GM12801 (cell line): Measurements from ENCODE around the gene ARHGEF7.

ENCODE experiments used
- CTCF ChIP-seq: IDR thresholded peaks from one replicate; pipeline ENCODE4 v1.5.1; 2011; ENCODE audit warnings: control low read depth; ENCODE audit not compliant: insufficient read length; ENCODE audit errors: extremely low read depth

ARHGEF7 gene

GRCh38 chr13:111298214-111298975, 183.3 kb downstream of the ARHGEF7 start:
- no peak for TF ChIP-seq CTCF

GRCh38 chr13:111302045-111302726, 187.1 kb downstream of the ARHGEF7 start:
- TF ChIP-seq CTCF, result no peak

- no peak for TF ChIP-seq CTCF
Measured at GRCh38 chr13:111303559-111303958, 188.4 kb downstream of the ARHGEF7 start.

- TF ChIP-seq CTCF, result no peak
Measured at GRCh38 chr13:111304041-111304544, 189.0 kb downstream of the ARHGEF7 start.

- TF ChIP-seq CTCF, result no peak
Measured at GRCh38 chr13:111304603-111305289, 189.6 kb downstream of the ARHGEF7 start.

- TF ChIP-seq CTCF, result no peak
Measured at GRCh38 chr13:111312944-111313590, 198.0 kb downstream of the ARHGEF7 start.
